HL-60/S4 (cell line): Measurements from ENCODE around the gene SLC44A1.

Experiments
- in situ Hi-C: fragments of 300-500 bp; cut with MboI; formaldehyde crosslinking; loops from 2 replicates; pipeline ENCODE4 v1.14.3; 2022; ENCODE audit warnings: low sequenced_read_pairs

The SLC44A1 gene

DNA sequence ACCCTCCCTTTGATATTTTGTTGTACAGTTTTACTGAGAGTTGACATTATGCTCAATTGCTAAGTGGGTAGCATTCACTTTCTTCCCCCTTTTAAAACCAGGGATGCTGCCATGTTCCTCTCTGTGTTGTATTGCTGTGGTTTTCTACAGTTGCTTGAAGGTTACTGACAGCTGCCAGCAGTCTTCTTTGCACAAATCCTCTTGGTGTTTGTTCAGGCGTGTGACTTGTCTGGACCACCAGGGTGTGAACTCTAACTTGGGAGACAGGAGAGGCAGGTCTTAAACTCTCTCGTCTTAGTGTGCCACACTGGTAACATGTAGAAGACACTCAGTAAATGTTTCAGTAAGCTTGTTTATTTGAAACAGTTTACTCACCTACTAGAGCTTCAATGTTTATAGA lies 25.1 kb downstream of the SLC44A1 start:
- in situ Hi-C loops, result no loop called here

DNA sequence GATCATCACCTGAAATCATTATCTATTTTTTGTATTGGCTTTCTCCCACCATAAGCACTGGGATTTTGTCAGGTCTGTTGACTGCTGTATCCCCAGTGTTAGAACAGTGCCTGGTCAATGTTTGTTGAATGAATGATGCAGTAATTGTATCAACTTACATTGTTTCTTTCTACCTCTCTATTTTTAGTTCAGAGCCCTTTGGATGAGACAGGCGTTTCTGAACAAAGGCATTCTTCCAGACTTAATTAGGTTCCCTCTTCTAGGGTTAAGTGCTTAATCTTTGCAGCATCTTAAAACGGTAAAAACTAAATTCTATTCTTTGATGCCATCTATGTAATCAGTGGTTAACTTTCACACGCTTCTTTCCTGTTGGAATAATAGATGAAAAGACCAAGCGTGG lies 26.3 kb downstream of the SLC44A1 start:
- in situ Hi-C loops, result no loop called here

DNA sequence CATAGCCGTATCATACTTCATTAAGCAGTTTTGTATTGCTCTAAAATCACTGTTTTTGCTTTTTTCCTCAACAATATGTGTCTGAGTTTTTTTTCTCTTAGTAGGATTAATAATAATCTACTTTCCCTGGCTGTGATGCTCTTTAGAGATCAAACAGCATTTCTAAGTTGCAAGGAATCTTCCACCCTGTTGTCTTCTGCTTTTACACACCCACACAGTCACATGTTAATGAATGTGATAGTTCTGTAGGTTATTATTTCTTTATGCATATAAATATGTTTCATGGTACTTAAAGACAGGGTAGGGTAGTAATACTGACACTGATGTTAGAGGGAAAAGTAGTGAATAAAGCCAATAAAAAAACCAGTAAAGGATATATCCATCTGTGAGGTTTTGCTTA lies 29.3 kb downstream of the SLC44A1 start:
- in situ Hi-C loops, result no loop called here

- in situ Hi-C loops, result no loop called here
Observed at GRCh38 chr9:105275111-105275510, 30.7 kb downstream of the SLC44A1 start.

GRCh38 chr9:105275938-105276337 lies 31.5 kb downstream of the SLC44A1 start:
- in situ Hi-C loops, result no loop called here

GRCh38 chr9:105278751-105279150 lies 34.3 kb downstream of the SLC44A1 start:
- in situ Hi-C loops, result no loop called here

- in situ Hi-C loops, result no loop called here
Observed at GRCh38 chr9:105280691-105281090, 36.2 kb downstream of the SLC44A1 start.

- in situ Hi-C loops, result no loop called here
Observed at GRCh38 chr9:105281272-105281671, 36.8 kb downstream of the SLC44A1 start.

- in situ Hi-C loops, result no loop called here
Observed at GRCh38 chr9:105281926-105282325, 37.5 kb downstream of the SLC44A1 start.

DNA sequence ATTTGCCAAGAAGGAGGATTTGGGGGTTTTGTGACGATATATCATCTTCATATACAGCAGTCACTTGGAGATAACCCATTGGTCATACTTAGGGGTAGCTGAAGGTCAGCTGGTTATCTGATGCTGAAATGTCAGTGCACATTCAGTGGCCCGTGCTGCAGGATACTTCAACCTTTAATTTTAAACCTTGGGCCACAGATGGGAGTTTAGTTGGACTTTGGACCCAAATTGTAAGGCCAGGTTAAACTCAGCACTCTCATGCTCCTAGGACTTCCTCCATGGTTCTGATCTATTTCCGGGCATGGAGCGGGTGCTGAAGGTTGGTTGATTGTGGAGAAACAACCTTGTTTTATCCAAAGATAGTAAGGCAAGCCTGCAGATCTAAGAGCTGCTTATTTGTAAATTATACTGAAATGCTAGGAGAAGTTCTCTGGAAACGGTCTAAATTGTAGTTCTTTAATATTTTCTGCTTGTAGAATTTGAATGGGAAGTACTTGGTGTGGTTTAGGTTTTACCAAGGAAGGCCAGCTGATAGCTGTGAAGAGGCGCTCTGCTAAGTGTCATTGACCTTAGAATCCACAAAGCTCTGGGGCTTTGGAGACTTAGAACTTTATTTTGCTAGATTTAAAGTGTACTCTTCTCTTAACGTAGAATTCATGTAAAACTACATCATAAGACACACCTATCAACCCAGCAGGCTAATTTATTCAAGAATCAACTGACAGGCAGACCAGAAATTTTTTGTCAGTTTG lies 38.6 kb downstream of the SLC44A1 start:
- in situ Hi-C loops, result no loop called here

DNA sequence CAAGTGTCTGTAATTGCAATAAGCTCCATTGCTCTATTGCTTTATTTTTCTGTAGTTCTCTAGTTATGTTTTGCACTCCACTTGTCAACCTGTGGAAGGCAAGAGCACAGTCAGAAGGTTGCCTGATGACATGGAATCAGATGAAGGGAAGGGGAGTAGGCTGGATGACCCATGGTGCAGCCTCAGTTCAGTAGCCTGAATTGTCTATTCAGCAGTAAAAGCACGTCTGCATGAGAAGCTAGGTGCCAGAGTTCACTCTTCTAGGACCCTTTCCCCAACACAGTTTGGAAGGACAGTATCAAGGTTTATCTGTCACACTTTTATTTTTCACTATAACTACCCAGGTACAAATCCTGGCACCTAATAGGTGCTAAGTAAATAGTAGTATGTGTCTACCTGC lies 39.3 kb downstream of the SLC44A1 start:
- in situ Hi-C loops, result no loop called here

DNA sequence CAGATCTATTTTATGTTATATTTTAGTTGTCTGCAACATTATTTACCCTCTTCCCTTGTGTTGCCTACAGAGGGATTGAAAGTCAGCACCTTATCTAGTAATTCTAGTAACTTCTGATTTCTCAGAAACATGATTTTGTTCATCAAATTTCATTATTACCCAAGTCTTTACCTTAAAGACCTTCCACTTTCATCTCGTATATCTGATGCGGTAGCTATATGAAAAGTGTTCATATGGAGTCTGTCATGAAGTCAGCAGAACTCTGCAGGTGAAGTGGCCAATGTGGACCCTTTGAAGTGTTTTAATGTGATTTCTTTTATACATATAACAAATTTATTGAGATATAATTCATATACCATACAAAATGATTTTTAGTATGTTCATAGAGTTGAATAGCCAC lies 40.0 kb downstream of the SLC44A1 start:
- in situ Hi-C loops, result no loop called here

GRCh38 chr9:105286098-105286497 lies 41.6 kb downstream of the SLC44A1 start:
- in situ Hi-C loops, result no loop called here

GRCh38 chr9:105289305-105289704 lies 44.9 kb downstream of the SLC44A1 start:
- in situ Hi-C loops, result no loop called here

DNA sequence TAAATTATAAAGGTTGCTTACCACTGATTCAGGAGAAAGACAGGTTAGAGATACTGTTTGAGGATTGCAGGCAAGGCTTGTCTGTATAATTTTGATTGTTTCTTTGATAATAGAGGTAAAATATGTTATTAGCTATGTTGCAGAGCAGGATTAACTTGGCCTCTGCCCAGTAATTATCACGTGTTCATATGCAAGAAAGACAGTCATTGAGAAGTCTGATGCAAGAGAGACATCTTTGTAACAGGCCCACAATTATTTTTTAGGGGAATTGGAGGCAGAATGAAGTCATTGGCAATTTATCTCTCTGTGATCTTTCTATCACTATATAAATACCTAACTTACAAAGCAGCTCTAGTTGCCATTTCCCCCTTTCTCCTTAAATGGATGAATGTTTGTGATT lies 46.0 kb downstream of the SLC44A1 start:
- in situ Hi-C loops, result no loop called here

DNA sequence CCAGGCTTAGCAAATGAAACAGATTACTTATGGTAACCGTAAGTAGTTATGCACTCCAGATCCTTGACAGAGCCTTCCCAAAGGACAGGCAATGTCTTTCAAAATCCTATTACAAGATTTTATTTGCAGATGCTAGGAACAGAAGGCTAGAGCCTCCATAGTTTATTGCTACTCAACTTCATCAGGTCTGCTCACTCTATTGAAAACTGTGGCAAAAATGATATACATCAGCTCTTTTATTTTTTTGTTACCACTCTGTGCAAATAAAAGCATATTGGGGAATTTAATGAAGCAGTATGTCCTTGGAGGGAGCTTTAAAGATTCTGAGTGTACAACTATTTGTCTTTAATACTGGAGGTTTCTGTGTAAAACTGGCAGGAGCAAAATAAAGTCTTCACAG lies 46.5 kb downstream of the SLC44A1 start:
- in situ Hi-C loops, result no loop called here

- in situ Hi-C loops, result no loop called here
Observed at GRCh38 chr9:105291422-105291859, 47.0 kb downstream of the SLC44A1 start.

- in situ Hi-C loops, result no loop called here
Observed at GRCh38 chr9:105291938-105292337, 47.5 kb downstream of the SLC44A1 start.

GRCh38 chr9:105293408-105293807 lies 49.0 kb downstream of the SLC44A1 start:
- in situ Hi-C loops, result no loop called here

DNA sequence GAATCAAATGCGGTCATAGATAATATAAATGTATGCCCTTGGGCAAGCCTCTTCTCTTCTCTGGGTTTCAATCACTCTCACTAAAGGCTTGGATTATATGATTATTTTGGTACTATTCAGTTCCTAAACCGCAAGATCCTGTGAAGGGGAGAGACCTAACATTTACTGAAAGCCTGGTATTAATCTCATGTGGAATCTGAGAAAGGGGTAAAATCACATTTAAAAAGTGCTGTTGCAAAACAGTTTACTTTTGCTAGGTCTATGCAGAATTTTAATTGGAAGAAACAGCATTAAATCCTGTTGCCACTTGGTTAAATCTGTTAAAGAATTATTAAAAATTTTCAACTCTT lies 50.7 kb downstream of the SLC44A1 start:
- in situ Hi-C loops, result no loop called here

DNA sequence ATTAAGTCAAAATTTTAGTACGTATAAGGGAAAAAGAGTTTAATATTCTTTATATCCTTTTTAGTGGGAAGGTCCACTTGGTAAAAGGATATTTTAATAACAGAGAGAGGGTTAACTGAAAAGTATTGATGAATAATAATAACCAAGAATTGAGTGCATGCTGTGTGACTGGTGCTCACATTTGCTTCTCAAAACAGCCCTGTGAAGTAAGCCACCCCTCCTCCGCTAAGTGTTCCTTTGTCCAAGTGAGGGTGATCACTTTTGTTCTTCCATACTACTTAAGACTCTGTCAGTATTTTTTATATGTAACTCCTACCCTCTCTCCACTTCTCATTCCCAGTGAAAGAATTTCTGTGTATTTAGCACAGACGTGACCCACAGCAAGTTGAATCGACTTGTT lies 51.5 kb downstream of the SLC44A1 start:
- in situ Hi-C loops, result no loop called here

DNA sequence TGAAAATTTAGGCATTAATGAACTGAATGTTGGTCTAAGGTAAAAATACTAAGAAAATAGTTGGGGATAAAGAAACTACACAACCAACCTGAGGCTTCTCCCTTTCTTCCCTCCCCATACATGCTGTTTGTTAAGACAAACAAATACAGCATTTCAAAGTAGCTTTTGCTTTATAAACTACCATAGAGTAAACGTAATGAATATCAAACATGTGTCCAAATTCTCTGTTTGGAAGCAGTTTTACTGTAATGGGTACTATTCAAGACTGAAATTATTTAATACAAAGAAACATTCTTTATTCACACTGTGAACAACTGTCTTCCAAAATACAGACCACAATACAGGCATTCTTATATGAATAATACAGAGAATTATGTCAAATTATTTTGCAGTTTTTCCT lies 52.0 kb downstream of the SLC44A1 start:
- in situ Hi-C loops, result no loop called here

GRCh38 chr9:105296877-105297287 lies 52.4 kb downstream of the SLC44A1 start:
- in situ Hi-C loops, result no loop called here
